Activated T-helper 9 cell treated with anti-CD3 and anti-CD28 coated beads, Interleukin-2, amount 50 U/mL, for 16 hours (primary cell): ENCODE measurements around the gene ATP11A.

ENCODE experiments used
- DNase-seq: peaks from one replicate; pipeline ENCODE4 v3.0.0-alpha.2; 2020; ENCODE audit warnings: low read depth

ATP11A gene

DNA sequence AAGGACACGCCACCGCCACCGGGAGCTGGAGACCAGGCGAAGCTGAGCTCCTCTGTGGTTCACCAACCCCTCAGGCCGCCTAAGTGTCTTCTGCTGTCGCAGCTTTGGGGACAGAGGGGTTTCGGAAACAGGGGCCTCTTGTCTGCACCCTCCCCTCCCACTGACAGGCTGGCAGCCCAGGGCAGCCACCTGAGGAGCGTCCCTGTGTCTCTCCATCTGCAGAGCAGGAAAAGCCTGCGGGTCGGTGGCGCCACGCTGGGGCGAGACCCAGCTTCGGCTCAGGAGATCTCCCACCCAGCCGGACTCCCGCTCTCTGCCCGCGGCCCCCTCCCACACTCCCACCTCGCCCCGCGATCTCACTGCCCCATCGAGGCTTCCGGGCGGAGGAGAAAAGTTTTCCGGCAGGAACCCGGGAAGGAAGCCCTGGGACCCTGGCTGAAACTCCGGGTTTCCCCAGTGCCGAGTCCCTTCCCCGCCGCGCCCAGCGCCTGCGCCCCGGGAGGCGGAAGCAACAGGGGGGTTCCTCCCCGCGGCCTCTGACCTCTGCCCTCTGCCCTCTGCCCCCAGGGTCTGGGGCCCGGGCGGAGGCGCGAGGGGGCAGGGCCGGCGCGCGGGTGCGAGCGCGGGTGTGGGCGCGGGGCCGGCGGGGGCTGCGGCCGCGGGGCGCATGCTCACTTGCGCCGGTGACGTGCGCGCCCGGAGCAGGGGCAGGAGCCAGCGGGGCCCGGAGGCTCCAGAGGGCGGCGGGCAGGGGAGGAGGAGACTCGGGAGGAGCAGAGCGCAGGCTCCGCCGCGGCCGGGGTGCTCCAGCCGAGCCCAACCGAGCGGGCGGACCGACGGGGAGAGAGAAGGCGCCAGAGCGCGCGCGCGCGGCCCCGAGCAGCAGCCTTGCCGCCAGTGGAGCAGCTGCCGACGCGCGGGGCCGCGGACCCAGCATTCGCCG lies at the start of gene ATP11A:
Gene ATP11A (plus strand): TSS at position 736 of the 943 bp plus-strand sequence. CDS start 379 bp downstream, outside the sequence.
- peak; percentile 75 for DNase-seq

DNA sequence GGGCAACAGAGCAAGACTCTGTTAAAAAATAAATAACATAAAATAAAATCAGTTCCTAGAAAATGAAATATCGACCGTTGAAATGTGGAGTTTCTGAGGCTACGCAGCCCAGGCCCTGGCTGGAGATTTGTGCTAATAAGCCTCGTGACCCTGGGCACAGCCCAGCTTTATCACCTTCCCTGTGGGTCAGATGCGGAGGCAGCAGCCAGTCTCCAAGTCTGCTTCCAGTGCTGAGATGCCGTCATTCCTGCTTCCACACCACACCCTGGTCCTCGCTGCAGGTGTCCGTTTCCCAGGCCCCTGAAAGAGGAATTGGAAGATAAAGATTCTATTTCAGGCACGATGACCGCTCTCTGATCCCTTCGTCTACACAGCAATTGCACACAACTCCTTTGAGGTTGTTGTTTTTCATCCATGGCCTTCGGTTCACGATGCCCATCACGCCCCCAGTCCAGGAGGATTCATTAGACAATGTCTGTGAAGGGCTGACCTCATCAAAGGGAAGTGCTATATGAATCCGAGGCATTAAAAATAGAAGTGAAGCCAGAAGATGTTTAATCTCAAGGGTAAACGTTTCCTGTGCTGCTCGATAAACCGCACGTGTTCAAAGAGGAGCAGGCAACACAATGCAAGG lies 48.3 kb upstream of the ATP11A start:
- DNase-seq, result no peak

GRCh38 chr13:112642090-112642460 lies 47.8 kb upstream of the ATP11A start:
- DNase-seq, result no peak

DNA sequence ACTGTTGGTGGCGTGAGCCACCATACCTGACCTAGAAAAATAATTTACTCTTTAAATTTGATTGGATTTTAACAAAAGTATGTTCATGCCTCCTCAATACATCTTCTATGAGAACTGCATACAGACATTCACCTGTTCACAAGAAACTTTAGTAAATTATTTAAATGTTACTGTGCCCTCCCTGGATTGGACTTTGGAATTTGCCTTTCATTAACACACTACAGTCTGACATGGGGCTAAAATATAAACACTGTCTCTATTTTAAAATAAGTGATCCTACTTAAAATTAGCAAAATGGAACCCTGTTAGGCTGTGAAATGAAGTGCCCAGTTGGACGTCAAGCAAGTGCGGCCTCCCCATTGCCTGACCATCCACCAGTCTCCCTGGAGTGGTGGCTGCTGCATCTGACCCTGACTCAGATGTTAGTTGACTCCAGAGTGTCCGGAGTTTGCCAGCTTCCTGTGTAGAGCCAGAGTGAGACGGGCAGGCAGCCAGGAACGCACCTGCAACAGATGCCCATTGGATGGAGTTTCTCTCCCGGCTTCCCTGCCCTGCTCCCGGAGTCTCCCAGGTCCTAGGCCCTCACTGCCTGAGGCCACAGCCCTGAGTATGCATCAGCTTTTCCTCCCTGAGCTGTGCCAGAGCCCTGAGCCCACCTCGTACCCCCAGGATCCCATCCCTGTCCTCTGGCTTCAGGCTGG lies 45.9 kb upstream of the ATP11A start:
- no peak for DNase-seq

GRCh38 chr13:112645327-112645914 lies 44.4 kb upstream of the ATP11A start:
- DNase-seq, result no peak

DNA sequence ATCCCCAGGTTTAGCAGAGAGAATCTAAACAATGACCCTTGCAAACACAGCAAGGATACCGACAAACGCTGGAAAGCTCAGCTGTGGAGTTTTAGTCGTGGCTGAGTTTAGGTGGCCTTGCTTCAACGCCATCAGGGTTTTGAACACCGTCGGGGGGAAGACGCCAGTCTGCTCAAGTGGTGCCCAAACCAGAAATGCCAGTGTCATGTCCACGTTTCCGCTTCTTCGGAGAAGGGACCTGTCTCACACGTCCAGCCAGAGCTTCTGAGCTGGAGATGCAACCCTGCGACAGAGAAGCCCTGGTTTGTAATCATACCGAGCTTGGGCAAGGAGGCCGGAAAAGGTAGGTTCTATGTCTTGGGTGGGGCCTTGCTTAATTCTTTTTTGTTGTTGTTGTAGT lies 42.6 kb upstream of the ATP11A start:
- no peak for DNase-seq

DNA sequence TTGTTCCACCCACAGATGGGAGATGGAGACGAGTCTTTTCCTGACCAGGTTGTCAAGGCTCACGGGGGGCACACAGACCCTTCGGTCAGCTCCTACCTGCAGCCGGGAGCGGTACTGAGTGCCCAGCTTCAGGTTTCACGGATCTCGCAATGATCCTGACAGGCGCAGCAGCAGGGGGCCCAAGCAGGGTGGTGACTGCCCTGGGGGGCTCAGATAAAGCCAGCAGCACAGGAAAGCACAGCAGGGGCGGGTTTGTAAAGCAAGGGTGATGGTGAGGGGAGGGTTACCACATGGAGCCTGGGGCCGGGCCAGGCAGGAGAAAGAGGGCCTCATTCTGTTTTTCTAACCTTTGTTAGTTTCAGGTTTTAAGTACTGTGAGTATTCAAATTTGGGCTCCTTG lies 41.7 kb upstream of the ATP11A start:
- DNase-seq, result no peak

DNA sequence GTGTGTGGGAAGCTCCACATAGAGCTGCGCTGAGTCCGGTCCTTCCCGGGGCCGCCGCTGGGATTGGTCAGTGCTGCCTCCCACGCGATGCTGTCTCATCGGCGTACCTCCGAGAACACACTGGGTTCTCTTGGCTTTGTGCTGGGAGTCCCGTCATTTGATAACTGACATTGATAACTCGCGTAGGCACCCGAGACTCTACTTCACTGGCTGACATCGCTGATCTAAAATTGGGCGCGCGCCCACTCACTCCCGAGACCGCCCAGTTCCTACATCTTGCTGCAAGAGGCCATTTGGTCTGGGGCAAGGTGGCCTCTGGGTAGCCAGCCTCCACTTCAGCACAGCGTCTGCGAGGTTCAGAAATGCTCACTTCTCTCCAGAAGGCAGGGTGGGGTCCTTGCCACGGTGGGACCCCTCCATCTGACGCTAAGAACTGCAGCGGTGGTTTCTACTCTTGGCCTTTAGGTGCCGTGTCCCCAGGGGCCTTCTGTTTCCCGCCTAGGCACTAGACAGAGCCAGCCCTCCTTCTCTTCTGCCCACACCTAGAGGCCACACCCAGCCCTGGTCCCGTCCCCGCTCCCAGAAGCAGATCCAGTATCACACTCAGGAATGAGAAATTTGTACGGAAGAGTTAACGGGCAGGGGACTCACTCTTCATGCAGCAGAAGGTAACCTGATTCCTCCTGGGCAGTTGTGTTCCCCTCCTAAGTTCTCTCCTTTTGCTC lies 40.7 kb upstream of the ATP11A start:
- no peak for DNase-seq

DNA sequence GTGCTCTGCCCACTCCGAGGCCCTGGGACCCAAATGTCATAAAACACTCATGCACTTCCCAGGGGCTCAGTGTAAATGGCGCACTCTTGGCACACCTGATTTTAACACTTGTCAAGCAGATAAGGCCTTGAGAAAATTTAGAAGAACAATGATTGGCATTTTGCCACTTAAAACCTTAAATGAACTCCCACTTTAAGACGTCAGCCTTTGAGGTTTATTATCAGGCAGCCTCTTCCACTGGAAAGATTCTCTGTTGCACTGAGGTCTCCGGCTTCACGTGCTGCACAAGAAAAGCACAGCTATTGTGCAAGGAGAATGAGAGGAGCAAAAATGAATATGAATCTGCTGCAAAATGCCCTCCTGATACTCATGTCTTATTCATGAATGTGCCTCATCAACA lies 38.5 kb upstream of the ATP11A start:
- no peak for DNase-seq

DNA sequence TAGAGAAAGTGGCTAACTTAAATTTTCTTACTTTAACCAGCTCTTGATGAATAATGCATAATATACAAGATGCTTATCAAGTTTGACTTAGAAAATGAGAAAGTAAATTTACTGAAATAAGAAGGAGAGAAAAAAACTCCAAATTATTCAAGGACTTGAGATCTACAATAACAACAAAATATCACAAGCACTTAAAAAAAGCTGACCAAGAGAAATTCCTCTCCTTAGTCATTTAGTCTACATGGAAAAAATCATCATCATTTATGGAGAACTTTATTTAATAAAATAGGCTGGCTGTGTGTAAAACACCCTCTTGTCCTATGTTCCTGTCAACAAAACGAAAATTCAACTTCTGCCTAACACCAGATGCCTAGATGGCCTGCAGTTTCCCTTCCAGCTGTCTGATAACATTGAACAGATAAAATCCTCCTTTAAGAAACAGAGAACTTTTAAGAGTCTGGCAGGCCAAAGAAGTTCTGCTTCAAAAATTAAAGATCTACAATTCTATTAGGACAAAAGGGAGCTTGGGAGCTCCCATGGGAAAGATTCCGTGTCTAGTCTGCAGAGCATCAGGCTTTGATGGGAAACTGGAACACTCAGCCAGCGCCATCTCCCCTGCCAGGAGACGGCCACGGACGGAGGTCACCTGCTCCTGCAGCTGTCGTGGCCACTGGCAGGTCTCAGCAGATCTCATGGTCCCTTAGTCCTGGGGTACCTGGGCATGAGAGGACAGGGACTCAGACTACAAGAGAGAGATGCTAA lies 37.9 kb upstream of the ATP11A start:
- no peak for DNase-seq

- no peak for DNase-seq
Observed at GRCh38 chr13:112652512-112653070, 37.2 kb upstream of the ATP11A start.

DNA sequence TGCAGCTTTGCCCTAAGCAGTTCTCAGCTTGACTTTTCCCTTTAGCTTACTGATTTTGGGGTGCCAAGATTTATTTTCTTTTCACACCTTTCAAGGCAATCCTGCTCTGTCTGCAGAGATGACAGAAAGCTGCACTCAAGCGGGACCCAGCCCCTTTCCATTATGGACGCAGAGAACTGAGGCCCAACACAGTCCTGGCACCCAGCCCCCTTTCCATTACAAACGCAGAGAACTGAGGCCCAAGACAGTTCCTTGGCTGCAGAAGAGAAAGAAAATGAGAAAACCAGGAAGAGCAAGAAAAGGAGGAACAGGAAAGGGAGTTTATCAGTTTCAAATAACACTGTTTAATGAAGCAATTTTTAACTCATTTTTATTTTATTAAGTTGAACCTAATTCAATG lies 36.8 kb upstream of the ATP11A start:
- no peak for DNase-seq

DNA sequence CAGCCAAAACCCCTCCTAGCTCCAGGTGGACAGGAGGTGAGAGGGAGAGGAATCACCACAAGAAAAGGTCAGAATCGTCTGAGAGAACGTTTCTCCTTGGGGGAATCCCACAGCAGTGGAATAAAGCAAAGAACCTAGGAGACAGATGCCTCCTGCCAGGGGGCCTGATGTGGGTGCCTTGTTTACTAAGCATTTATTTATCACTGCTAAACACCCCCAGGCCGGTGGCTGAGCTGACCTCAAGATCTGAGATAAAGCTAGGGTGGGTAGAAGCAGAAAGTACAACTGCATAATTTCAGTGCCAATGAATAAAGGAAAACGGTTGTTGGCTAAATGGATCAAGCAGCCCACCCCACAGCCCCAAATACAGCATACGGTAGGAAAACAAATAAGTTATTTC lies 33.9 kb upstream of the ATP11A start:
- DNase-seq, result no peak

GRCh38 chr13:112657850-112658445 lies 31.9 kb upstream of the ATP11A start:
- DNase-seq, result no peak

DNA sequence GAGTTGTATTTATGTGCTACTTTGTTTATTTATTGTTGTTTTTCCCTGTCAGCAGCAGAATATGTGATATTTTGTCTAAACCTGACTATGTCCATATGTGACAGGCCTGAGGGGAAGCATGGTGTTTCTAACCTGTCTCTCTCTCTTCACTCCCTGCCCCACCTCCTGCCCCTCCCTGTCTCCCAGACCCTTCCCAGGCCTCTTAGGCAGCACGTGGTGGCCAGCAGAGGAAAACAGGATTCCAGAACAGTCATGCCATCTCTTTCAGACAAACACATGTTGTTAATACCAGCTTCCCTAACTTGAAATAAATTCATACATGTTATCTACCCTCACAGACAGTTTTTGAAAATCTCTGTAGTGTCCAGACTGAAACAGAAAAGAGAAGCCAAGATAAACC lies 31.0 kb upstream of the ATP11A start:
- no peak for DNase-seq

- DNase-seq, result no peak
Observed at GRCh38 chr13:112661291-112661690, 28.5 kb upstream of the ATP11A start.

GRCh38 chr13:112664501-112665203 lies 25.2 kb upstream of the ATP11A start:
- no peak for DNase-seq

- DNase-seq, result no peak
Observed at GRCh38 chr13:112668924-112669323, 20.9 kb upstream of the ATP11A start.

DNA sequence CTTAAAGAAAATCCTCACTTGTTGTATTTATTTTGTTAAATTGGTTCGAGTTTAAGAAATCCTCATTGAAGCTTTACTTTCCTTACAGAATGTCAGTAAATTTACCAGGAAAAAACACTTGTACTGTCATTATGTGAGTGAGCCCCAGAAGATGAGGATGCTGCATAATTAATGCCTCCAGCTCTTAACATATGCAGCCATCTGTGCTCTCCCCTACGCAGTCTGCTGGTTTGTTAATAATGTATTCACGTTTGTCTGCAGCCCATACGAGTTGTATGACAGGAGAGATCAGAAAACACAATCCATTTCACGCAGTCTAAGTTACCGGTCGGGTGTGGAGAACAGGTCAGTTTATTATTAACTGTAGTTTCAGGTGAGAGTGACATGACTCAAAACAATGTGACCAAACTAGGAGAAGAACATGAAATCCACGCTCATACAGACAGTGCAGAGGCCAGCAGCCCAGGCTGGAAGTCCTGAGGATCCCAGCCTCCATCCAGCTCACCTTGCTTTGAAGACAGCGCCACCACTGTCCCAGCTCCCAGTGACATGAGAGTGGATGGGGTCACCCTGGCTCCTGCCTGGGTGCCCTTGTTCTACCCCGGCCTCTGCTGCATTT lies 19.8 kb upstream of the ATP11A start:
- no peak for DNase-seq
